Psoas muscle (tissue), 8 donors: ENCODE data around the gene GABBR2. TPM values are rescaled to one million over a fixed set of nuclear protein-coding genes. Genes with fewer than 3 reads are reported as not detected.

Experiments
- ATAC-seq, 4 donors: fragments of 200-7000 bp; cut with Tn5 transposase; one replicate each; pipeline ENCODE4 v1.9.1; 2020; ENCODE audit warnings: moderate library complexity in 3 of 4, mild to moderate bottlenecking in 2 of 4
- DNase-seq, 2 donors: peaks; one replicate each; pipeline ENCODE4 v3.0.0-alpha.2; 2020
- H3K27ac ChIP-seq: fragments of 200-600 bp; one replicate; pipeline ENCODE4 v1.8.0; 2022
- H3K27me3 ChIP-seq, 3 donors: fragments of 200-600 bp in 1 of 3; one replicate each; pipeline versions ENCODE4 v1.6.1 to v1.8.0; 2013 to 2022; ENCODE audit warnings: low read length in 2 of 3, mild to moderate bottlenecking in 2 of 3, moderate library complexity in 1 of 3; ENCODE audit not compliant: insufficient read depth in 3 of 3
- H3K36me3 ChIP-seq, 2 donors: fragments of 200-600 bp in 1 of 2; one replicate each; pipeline versions ENCODE4 v1.6.1 to v1.8.0; 2013 to 2022; ENCODE audit warnings: low read depth in 1 of 2, mild to moderate bottlenecking in 1 of 2, moderate library complexity in 1 of 2; ENCODE audit not compliant: insufficient read depth in 1 of 2
- H3K4me1 ChIP-seq: fragments of 200-600 bp; one replicate; pipeline ENCODE4 v1.8.0; 2022
- H3K4me3 ChIP-seq: fragments of 200-600 bp; one replicate; pipeline ENCODE4 v1.8.0; 2022; ENCODE audit warnings: mild to moderate bottlenecking
- H3K9me3 ChIP-seq: fragments of 200-600 bp; one replicate; pipeline ENCODE4 v1.8.0; 2022
- WGBS, 3 donors: extraction: QIAGEN DNeasy Blood & Tissue Kit; methylation state at CpG; one replicate each; pipeline versions ENCODE4 v1.1.6 to v1.1.7; 2013; 5-methylcytosine and 5-hydroxymethylcytosine counted together
- intact Hi-C, 2 donors: fragments of 100-400 bp; cut with DNase I; formaldehyde crosslinking; loops; one replicate each; pipeline versions ENCODE4 v1.11.0 to v1.14.2; 2022
- polyA plus RNA-seq, 3 donors: library from polyadenylated mRNA; stranded (reverse); fragments of 200-250 nt; gene quantifications; one replicate each; pipeline ENCODE4 v1.2.3, GENCODE V29; 2013
- total RNA-seq, 4 donors: library from RNA; stranded (reverse); fragmentation: NEBNext Ultra II Directional in 2 of 4; extraction: Animal tissue kit (Norgen Biotek cat#: 25700) in 2 of 4; gene quantifications; one replicate each; pipeline versions ENCODE4 v1.2.1 to v1.2.4, GENCODE V29; 2021 to 2023
- TF ChIP-seq, protein P1 (sequence below): fragments of 200-600 bp; IDR thresholded peaks from one replicate; pipeline ENCODE4 v1.8.0; 2022; ENCODE audit warnings: antibody characterized with exemption
- donor health status: healthy with polysubstance abuse.
- donor health status: DM: no; HTN: no; CAD: no; lungs with moderate emphysema.
- donor health status: Bipolar disorder and iron deficiency.
- donor health status: healthy.
- donor health status: DM: yes; HTN: yes; CAD: no.
- donor health status: DM: no; HTN: no; CAD: no.
- donor health status: DM: no; HTN: no; CAD: no.
- donor health status: DM: yes; HTN: yes; CAD: no.

GABBR2 gene
- total and polyA plus RNA-seq, 7 donors = 0.08 to 0.66 (median 0.38) TPM

DNA sequence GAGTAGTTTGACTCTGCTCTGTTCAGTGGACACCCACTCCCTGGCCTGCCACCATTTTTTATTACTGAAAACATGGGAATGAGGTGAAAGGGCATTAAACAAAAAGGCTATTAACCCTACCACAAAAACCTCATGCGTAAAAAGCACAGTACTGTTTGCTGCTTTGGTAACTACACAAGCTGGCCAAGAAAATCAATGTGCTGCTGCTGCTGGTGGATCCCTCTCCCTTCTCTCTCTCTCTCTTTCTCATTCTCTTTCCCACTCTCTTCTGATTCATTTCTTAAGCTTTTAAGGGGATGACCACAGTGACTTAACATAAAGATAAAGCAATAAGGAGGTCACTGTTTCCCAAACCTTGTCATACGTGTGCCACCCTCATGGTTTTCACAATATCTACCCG lies 270.1 kb downstream of the GABBR2 start:
- no peaks in the 10 kb centered on the region for H3K27me3 ChIP-seq
- TF ChIP-seq, protein P1, sequence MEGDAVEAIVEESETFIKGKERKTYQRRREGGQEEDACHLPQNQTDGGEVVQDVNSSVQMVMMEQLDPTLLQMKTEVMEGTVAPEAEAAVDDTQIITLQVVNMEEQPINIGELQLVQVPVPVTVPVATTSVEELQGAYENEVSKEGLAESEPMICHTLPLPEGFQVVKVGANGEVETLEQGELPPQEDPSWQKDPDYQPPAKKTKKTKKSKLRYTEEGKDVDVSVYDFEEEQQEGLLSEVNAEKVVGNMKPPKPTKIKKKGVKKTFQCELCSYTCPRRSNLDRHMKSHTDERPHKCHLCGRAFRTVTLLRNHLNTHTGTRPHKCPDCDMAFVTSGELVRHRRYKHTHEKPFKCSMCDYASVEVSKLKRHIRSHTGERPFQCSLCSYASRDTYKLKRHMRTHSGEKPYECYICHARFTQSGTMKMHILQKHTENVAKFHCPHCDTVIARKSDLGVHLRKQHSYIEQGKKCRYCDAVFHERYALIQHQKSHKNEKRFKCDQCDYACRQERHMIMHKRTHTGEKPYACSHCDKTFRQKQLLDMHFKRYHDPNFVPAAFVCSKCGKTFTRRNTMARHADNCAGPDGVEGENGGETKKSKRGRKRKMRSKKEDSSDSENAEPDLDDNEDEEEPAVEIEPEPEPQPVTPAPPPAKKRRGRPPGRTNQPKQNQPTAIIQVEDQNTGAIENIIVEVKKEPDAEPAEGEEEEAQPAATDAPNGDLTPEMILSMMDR = no peak
- H3K27ac ChIP-seq = no peak overlapping the region
- H3K4me1 ChIP-seq = no peaks in the 10 kb centered on the region
- DNase-seq (no peak), ATAC-seq (no peak)
- 86 to 87% (median 87%) methylated on average over 3 of the region's 3 CpGs for WGBS, 3 donors
- no peaks in the 10 kb centered on the region for H3K36me3 ChIP-seq
- no peaks in the 10 kb centered on the region for H3K9me3 ChIP-seq
- H3K4me3 ChIP-seq = no peak overlapping the region
- intact Hi-C loops = no loop called here

DNA sequence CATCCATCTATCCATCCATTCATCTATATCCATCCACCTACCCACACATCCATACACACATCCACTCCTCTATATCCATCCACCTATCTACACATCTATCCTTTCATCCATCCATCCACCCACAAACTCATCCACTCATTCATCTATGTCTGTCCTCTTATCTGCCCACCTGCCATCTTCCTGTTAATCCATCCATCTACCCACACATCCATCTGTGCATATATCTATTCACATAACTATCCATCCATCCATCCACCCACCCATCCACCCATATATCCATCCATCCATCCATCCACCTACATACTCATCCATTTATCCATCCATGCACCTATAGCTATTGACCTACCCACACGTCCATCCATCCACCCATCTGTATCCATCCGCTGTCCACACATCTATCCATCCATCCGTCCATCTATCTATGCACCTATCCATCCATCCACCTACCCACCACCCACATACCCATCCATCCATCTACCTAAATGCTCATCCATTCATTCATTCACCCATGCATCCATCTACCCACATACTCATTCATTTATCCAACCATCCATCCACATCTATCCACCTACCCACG lies 271.2 kb downstream of the GABBR2 start:
- DNase-seq (no peak), ATAC-seq (no peak)
- Histone ChIP-seq H3K9me3 (no peaks in the 10 kb centered on the region), H3K27me3 (no peaks in the 10 kb centered on the region), H3K4me1 (no peaks in the 10 kb centered on the region), H3K27ac (no peak overlapping the region), H3K4me3 (no peak overlapping the region), H3K36me3 (no peaks in the 10 kb centered on the region)
- 87 to 94% (median 88%) methylated on average over 4 of the region's 4 CpGs for WGBS, 3 donors
- intact Hi-C loops = no loop called here
- TF ChIP-seq, protein P1 = no peak

DNA sequence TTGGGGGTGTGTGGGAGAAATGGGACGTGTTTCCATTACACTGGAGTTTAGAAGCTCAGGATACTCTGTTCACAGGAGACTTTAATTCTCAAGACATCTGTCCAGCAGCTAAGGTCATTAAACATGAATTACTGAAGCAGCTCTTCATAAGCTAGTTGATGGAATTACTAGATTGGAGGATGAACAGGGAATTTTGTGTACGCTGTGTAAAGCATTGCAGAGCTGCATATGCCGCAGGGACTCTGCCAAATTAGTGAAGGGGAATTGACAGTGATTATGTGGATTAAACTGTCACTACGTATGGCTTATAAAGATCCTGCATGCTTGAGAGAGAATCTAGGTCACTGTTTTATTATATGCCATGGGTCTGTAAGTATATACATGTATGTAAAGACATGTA lies 275.8 kb downstream of the GABBR2 start:
- WGBS, 3 donors = 58 to 70% (median 65%) methylated on average over 4 of the region's 4 CpGs
- no peaks in the 10 kb centered on the region for H3K9me3 ChIP-seq
- H3K36me3 ChIP-seq = no peaks in the 10 kb centered on the region
- no peak for ATAC-seq
- DNase-seq = no peak
- intact Hi-C loops = no loop called here
- TF ChIP-seq, protein P1 = no peak
- no peaks in the 10 kb centered on the region for H3K27me3 ChIP-seq
- no peak overlapping the region for H3K27ac ChIP-seq
- no peak overlapping the region for H3K4me3 ChIP-seq
- H3K4me1 ChIP-seq = no peaks in the 10 kb centered on the region

DNA sequence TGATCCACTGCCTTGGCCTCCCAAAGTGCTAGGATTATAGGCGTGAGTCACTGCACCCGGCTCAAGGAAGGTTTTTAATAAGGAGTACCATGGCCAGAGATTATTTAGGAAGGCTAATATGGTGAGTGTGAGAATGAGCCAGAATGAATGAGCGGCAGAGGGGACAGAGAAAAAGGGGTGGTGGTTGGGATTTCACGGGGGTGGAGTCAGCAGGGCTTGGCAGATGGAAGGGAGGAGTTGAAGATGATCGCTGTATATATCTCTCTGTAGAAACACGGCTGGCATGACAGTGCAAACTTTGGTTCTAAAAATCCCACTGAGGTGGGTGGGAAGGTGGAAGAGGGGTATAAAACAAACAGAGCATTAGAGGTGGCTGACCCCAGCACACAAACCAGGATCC lies 276.6 kb downstream of the GABBR2 start:
- intact Hi-C loops = no loop called here
- TF ChIP-seq, protein P1 = no peak
- Histone ChIP-seq H3K27ac (no peak overlapping the region), H3K4me3 (no peak overlapping the region), H3K36me3 (no peaks in the 10 kb centered on the region), H3K9me3 (no peaks in the 10 kb centered on the region), H3K27me3 (no peaks in the 10 kb centered on the region), H3K4me1 (no peaks in the 10 kb centered on the region)
- ATAC-seq (no peak), DNase-seq (no peak)
- WGBS, 3 donors = 61 to 68% (median 65%) methylated on average over 6 of the region's 6 CpGs
